B cell (primary cell): Measurements from ENCODE around the gene RNPEPL1. TPM values are rescaled to one million over a fixed set of nuclear protein-coding genes. Genes with fewer than 3 reads are reported as not detected.

Experiments
- ATAC-seq: fragments of 200-7000 bp; cut with Tn5 transposase; one replicate; pipeline ENCODE4 v1.10.0; 2021; ENCODE audit warnings: low read depth, mild to moderate bottlenecking, moderate number of reproducible peaks, moderate library complexity
- CTCF ChIA-PET: fragments of 350-600 bp; sonication (Branson Sonifier 250); formaldehyde crosslinking; loops from one replicate; lab custom pipeline; 2021; ENCODE audit warnings: antibody characterized with exemption, inconsistent platforms; lab: Charles Lee
- POLR2A ChIA-PET: fragments of 350-600 bp; sonication (Branson Sonifier 250); formaldehyde crosslinking; loops from one replicate; lab custom pipeline; 2021; ENCODE audit warnings: antibody characterized with exemption; lab: Charles Lee
- DNase-seq: peaks from one replicate; pipeline ENCODE4 v3.0.0; 2013
- H2AFZ ChIP-seq: 2 replicates; pipeline ENCODE4 v1.6.1; 2012; ENCODE audit warnings: mild to moderate bottlenecking, low read depth, low read length; ENCODE audit not compliant: insufficient read depth, poor library complexity, severe bottlenecking
- H3K27ac ChIP-seq, 2 donors: 1 replicate in 1 of 2; 2 replicates in 1 of 2; pipeline ENCODE4 v1.5.1; 2012 to 2013; ENCODE audit warnings: low read length in 2 of 2, mild to moderate bottlenecking in 2 of 2, moderate library complexity in 1 of 2
- H3K27me3 ChIP-seq, 4 experiments: fragments of 200-600 bp in 1 of 4; sonication (generic) in 1 of 4; replicated peaks in 1 of 4; 1 replicate in 2 of 4; 2 replicates in 2 of 4; pipeline versions ENCODE4 v1.6.1 to v1.7.0; 2013 to 2016; ENCODE audit warnings: low read length in 3 of 4, mild to moderate bottlenecking in 2 of 4, mixed read lengths in 1 of 4, moderate library complexity in 1 of 4; ENCODE audit not compliant: insufficient read depth in 4 of 4, control insufficient read depth in 3 of 4; ENCODE audit errors: control extremely low read depth in 1 of 4
- H3K36me3 ChIP-seq, 2 experiments: replicated peaks in 1 of 2; 1 replicate in 1 of 2; 2 replicates in 1 of 2; pipeline versions ENCODE4 v1.6.1 to v1.7.1; 2013; ENCODE audit warnings: low read length in 1 of 2; ENCODE audit not compliant: insufficient read depth in 2 of 2, control insufficient read depth in 1 of 2; ENCODE audit errors: control extremely low read depth in 1 of 2, extremely low read depth in 1 of 2
- H3K4me1 ChIP-seq, 2 donors: fragments of 200-600 bp in 1 of 2; sonication (generic) in 1 of 2; 1 replicate in 1 of 2; 2 replicates in 1 of 2; pipeline versions ENCODE4 v1.5.1 to v1.6.1; 2013 to 2017; ENCODE audit warnings: low read length in 2 of 2; ENCODE audit not compliant: control insufficient read depth in 2 of 2, insufficient read depth in 2 of 2
- H3K4me2 ChIP-seq: replicated peaks from 2 replicates; pipeline ENCODE3; 2012; ENCODE audit warnings: mild to moderate bottlenecking, low read depth, low read length; ENCODE audit not compliant: poor library complexity, severe bottlenecking
- H3K4me3 ChIP-seq, 5 experiments: fragments of 200-600 bp in 1 of 5; sonication (generic) in 1 of 5; 1 replicate in 3 of 5; 2 replicates in 2 of 5; pipeline versions ENCODE4 v1.5.1 to v1.7.0; 2011 to 2016; ENCODE audit warnings: low read length in 4 of 5, mild to moderate bottlenecking in 4 of 5, low read depth in 2 of 5, control low read depth in 1 of 5, moderate library complexity in 1 of 5; ENCODE audit not compliant: insufficient read depth in 1 of 5; ENCODE audit errors: control extremely low read depth in 1 of 5, extremely low read depth in 1 of 5
- H3K79me2 ChIP-seq: fragments of 200-600 bp; sonication (generic); one replicate; pipeline ENCODE4 v1.6.0; 2016; ENCODE audit warnings: low read length; ENCODE audit not compliant: control insufficient read depth, insufficient read depth
- H3K9ac ChIP-seq: fragments of 200-600 bp; sonication (generic); 2 replicates; pipeline ENCODE4 v1.6.1; 2017; ENCODE audit warnings: mild to moderate bottlenecking, low read length, moderate library complexity
- H3K9me3 ChIP-seq, 3 donors: one replicate each; pipeline versions ENCODE4 v1.6.1 to v1.7.1; 2013; ENCODE audit warnings: low read length in 2 of 3; ENCODE audit not compliant: control insufficient read depth in 2 of 3, insufficient read depth in 1 of 3; ENCODE audit errors: control extremely low read depth in 1 of 3
- H4K20me1 ChIP-seq: 2 replicates; pipeline ENCODE4 v1.6.0; 2012; ENCODE audit warnings: mild to moderate bottlenecking, low read length; ENCODE audit not compliant: insufficient read depth, control insufficient read depth, poor library complexity, severe bottlenecking
- H3K27ac Mint-ChIP-seq: one replicate; pipeline ENCODE4 v1.8.0; 2021; ENCODE audit warnings: mixed read lengths
- H3K27me3 Mint-ChIP-seq: one replicate; pipeline ENCODE4 v1.8.0; 2021; ENCODE audit warnings: mixed read lengths
- H3K4me1 Mint-ChIP-seq: one replicate; pipeline ENCODE4 v1.8.0; 2021; ENCODE audit warnings: mixed read lengths
- H3K4me3 Mint-ChIP-seq: one replicate; pipeline ENCODE4 v1.8.0; 2021; ENCODE audit warnings: mixed read lengths
- H3K9me3 Mint-ChIP-seq: one replicate; pipeline ENCODE4 v1.8.0; 2022; ENCODE audit warnings: mixed read lengths; ENCODE audit not compliant: insufficient read depth
- EZH2 ChIP-seq: IDR thresholded peaks from 2 replicates; pipeline ENCODE4 v1.6.1; 2012; ENCODE audit warnings: borderline replicate concordance, low read depth, mild to moderate bottlenecking, moderate library complexity, low read length; ENCODE audit not compliant: insufficient read depth, poor library complexity, severe bottlenecking
- WGBS: methylation state at CpG from one replicate; pipeline ENCODE4 v1.1.5; 2013; ENCODE audit warnings: missing lambda C conversion rate; ENCODE audit not compliant: insufficient coverage; 5-methylcytosine and 5-hydroxymethylcytosine counted together
- intact Hi-C: fragments of 100-400 bp; cut with micrococcal nuclease; formaldehyde crosslinking; loops from one replicate; pipeline ENCODE4 v1.10.0; 2022
- polyA plus RNA-seq: library from polyadenylated mRNA; depleted of rRNA; stranded (reverse); fragments of >200 nt; gene quantifications from 2 replicates; pipeline ENCODE4 v1.2.3, GENCODE V29; 2012
- total RNA-seq, 2 donors: library from RNA; stranded (reverse); fragments of 120-200 nt in 1 of 2; gene quantifications; 1 replicate in 1 of 2; 2 replicates in 1 of 2; pipeline versions ENCODE4 v1.2.3 to v1.2.4, GENCODE V29; 2013 to 2022
- TF ChIP-seq, protein P1 (sequence below): fragments of 200-600 bp; IDR thresholded peaks from one replicate; pipeline ENCODE4 v1.8.0; 2022; ENCODE audit warnings: antibody characterized with exemption, mild to moderate bottlenecking

The RNPEPL1 gene
- total and polyA plus RNA-seq, 2 donors (not counting 1 experiment from before 2014, with no cell fraction given), result 103 to 109 TPM

DNA sequence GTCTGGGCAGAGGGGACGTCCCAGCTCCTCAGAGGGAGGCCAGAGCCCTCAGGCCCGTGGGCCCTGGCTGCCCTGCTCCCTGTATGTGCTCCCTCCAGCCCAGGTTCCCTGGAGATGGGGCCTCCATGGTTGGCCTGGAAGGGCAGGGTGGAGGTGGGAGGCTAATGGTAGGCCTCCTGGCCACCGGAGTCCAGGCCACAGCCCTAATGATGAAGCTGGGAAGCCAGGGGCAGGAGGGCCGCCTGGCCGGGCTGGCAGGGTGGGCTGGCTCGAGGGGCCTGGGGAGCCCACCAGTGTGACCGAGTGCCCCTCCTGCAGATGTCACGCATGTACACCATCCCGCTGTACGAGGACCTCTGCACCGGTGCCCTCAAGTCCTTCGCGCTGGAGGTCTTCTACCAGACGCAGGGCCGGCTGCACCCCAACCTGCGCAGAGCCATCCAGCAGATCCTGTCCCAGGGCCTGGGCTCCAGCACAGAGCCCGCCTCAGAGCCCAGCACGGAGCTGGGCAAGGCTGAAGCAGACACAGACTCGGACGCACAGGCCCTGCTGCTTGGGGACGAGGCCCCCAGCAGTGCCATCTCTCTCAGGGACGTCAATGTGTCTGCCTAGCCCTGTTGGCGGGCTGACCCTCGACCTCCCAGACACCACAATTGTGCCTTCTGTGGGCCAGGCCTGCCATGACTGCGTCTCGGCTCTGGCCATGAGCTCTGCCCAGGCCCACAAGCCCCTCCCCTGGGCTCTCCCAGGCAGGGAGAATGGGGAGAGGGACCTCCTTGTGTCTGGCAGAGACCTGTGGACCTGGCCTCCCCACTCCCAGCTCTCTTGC lies 9.2 kb downstream of the RNPEPL1 start:
- Mint-ChIP-seq H3K4me3 (no peak overlapping the region), H3K9me3 (no peaks in the 10 kb centered on the region), H3K27me3 (no peaks in the 10 kb centered on the region), H3K27ac (no peak overlapping the region), H3K4me1 (peaks cover 20% of the 10 kb centered on the region)
- peaks cover 0 to 54% of the 10 kb centered on the region in 2 experiments for H3K36me3 ChIP-seq
- ATAC-seq (no peak), DNase-seq (no peak)
- H3K27me3 ChIP-seq, result no peaks in the 10 kb centered on the region
- H3K27ac ChIP-seq, result no peak overlapping the region
- no peak overlapping the region for H2AFZ ChIP-seq
- CTCF ChIA-PET, result no interaction called here
- H4K20me1 ChIP-seq, result peaks cover 95% of the 10 kb centered on the region
- H3K4me3 ChIP-seq, result no peak overlapping the region
- H3K79me2 ChIP-seq, result peaks cover 61% of the 10 kb centered on the region
- 96% methylated on average over 24 of the region's 26 CpGs for WGBS
- POLR2A ChIA-PET, result no interaction called here
- no peak overlapping the region for H3K4me2 ChIP-seq
- H3K9me3 ChIP-seq, result peaks cover 0 to 5% (median 0%) of the 10 kb centered on the region in 3 donors
- peaks cover 0 to 10% of the 10 kb centered on the region in 2 donors for H3K4me1 ChIP-seq
- H3K9ac ChIP-seq, result no peak overlapping the region
- intact Hi-C loops, result no loop called here
- no peak for TF ChIP-seq EZH2
- TF ChIP-seq, protein P1, sequence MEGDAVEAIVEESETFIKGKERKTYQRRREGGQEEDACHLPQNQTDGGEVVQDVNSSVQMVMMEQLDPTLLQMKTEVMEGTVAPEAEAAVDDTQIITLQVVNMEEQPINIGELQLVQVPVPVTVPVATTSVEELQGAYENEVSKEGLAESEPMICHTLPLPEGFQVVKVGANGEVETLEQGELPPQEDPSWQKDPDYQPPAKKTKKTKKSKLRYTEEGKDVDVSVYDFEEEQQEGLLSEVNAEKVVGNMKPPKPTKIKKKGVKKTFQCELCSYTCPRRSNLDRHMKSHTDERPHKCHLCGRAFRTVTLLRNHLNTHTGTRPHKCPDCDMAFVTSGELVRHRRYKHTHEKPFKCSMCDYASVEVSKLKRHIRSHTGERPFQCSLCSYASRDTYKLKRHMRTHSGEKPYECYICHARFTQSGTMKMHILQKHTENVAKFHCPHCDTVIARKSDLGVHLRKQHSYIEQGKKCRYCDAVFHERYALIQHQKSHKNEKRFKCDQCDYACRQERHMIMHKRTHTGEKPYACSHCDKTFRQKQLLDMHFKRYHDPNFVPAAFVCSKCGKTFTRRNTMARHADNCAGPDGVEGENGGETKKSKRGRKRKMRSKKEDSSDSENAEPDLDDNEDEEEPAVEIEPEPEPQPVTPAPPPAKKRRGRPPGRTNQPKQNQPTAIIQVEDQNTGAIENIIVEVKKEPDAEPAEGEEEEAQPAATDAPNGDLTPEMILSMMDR, result no peak

DNA sequence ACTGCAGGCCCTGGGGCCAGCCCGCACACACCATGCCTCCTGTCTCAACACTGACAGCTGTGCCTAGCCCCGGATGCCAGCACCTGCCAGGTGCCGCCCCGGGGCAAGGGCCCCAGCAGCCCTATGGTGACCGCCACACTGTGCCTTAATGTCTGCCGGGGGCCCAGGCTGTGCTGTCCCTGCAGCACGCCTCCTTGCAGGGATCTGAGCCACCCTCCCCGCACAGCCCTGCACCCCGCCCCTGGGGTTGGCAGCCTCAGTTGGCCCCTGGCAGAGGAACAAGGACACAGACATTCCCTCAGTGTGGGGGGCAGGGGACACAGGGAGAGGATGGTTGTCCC lies 9.8 kb downstream of the RNPEPL1 start:
- Histone ChIP-seq H3K79me2 (peaks cover 61% of the 10 kb centered on the region), H3K4me1 (peaks cover 0 to 10% of the 10 kb centered on the region in 2 donors), H3K9ac (no peak overlapping the region), H4K20me1 (peaks cover 90% of the 10 kb centered on the region), H3K4me3 (no peak overlapping the region), H3K27me3 (no peaks in the 10 kb centered on the region), H3K27ac (no peak overlapping the region), H3K4me2 (no peak overlapping the region), H3K36me3 (peaks cover 0 to 49% of the 10 kb centered on the region in 2 experiments), H3K9me3 (peaks cover 0 to 5% (median 0%) of the 10 kb centered on the region in 3 donors), H2AFZ (no peak overlapping the region)
- intact Hi-C loops, result no loop called here
- Mint-ChIP-seq H3K4me3 (no peak overlapping the region), H3K9me3 (no peaks in the 10 kb centered on the region), H3K27ac (no peak overlapping the region), H3K27me3 (no peaks in the 10 kb centered on the region), H3K4me1 (peaks cover 25% of the 10 kb centered on the region)
- CTCF ChIA-PET, result no interaction called here
- WGBS, result 96% methylated on average over 9 of the region's 9 CpGs
- POLR2A ChIA-PET, result no interaction called here
- ATAC-seq (no peak), DNase-seq (no peak)
- TF ChIP-seq, protein P1, result no peak
- no peak for TF ChIP-seq EZH2
